Measurements from ENCODE around the gene FGFBP1.

FGFBP1 gene

DNA sequence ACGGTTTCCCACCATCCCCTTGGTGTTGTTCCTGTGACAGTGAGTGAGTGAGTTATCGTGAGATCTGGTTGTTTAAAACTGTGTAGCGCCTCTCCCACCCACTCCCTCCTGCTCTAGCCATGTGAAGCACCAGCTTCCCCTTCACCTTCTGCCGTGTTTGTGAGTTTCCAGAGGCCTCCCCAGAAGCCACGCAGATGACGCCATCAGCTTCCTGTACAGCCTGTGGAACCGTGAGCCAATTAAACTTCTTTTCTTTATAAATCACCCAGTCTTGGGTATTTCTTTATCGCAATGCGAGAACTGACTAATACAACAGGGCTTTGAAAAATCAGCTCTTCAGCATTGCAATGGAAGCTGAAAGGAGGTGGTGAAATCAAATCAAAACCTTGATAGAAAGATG is 50.0 kb downstream of the FGFBP1 start:
- TF ChIP-seq, protein P1, sequence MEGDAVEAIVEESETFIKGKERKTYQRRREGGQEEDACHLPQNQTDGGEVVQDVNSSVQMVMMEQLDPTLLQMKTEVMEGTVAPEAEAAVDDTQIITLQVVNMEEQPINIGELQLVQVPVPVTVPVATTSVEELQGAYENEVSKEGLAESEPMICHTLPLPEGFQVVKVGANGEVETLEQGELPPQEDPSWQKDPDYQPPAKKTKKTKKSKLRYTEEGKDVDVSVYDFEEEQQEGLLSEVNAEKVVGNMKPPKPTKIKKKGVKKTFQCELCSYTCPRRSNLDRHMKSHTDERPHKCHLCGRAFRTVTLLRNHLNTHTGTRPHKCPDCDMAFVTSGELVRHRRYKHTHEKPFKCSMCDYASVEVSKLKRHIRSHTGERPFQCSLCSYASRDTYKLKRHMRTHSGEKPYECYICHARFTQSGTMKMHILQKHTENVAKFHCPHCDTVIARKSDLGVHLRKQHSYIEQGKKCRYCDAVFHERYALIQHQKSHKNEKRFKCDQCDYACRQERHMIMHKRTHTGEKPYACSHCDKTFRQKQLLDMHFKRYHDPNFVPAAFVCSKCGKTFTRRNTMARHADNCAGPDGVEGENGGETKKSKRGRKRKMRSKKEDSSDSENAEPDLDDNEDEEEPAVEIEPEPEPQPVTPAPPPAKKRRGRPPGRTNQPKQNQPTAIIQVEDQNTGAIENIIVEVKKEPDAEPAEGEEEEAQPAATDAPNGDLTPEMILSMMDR (IDR thresholded peaks at IDR 0.05; ENCODE audit: low read length, missing control alignments), result no peak

More for the DNA sequence above, 50.0 kb downstream of the FGFBP1 start:
- DNase-seq (ENCODE audit: low read depth), result peak; percentile 1
- no peak overlapping the region for H3K4me3 ChIP-seq (replicated peaks; ENCODE audit: low read depth, low read length)

All from fibroblast of pulmonary artery (primary cell).